ENCODE measurements around the gene GRIFIN. TPM values are rescaled to one million over a fixed set of nuclear protein-coding genes. Genes with fewer than 3 reads are reported as not detected.

The GRIFIN gene
- total RNA-seq, 3 donors from 2014 or later: not detected

- ATAC-seq: peak; percentile 33
These were observed 38.0 kb downstream of the GRIFIN start for GRCh38 chr7:2438186-2438585.

GRCh38 chr7:2437537-2438148, 38.6 kb downstream of the GRIFIN start:
- no peaks in the 10 kb centered on the region for H3K36me3 ChIP-seq (ENCODE audit: low read depth)
- no peak for TF ChIP-seq CTCF (IDR thresholded peaks at IDR 0.05)
- ATAC-seq: peak; percentile 68
- H3K9me3 ChIP-seq: no peaks in the 10 kb centered on the region
- intact Hi-C loops (cut with DNase I, micrococcal nuclease): no loop called here
- H3K4me3 ChIP-seq: no peak overlapping the region
- peak in 1 of 3 donors; percentile 53 for DNase-seq
- peaks cover 8% of the 10 kb centered on the region for H3K4me1 ChIP-seq (ENCODE audit: low read depth)

More at GRCh38 chr7:2438186-2438585, 38.0 kb downstream of the GRIFIN start:
- Histone ChIP-seq H3K4me3 (no peak overlapping the region), H3K36me3 (ENCODE audit: low read depth) (no peaks in the 10 kb centered on the region), H3K4me1 (ENCODE audit: low read depth) (peaks cover 8% of the 10 kb centered on the region), H3K9me3 (no peaks in the 10 kb centered on the region)
- intact Hi-C loops (cut with DNase I, micrococcal nuclease): no loop called here
- DNase-seq: peak in 1 of 3 donors; percentile 27
- no peak for TF ChIP-seq CTCF (IDR thresholded peaks at IDR 0.05)

GRCh38 chr7:2437136-2437535, 39.1 kb downstream of the GRIFIN start:
- Histone ChIP-seq H3K4me1 (ENCODE audit: low read depth) (peaks cover 8% of the 10 kb centered on the region), H3K4me3 (no peak overlapping the region), H3K9me3 (no peaks in the 10 kb centered on the region), H3K36me3 (ENCODE audit: low read depth) (no peaks in the 10 kb centered on the region)
- TF ChIP-seq CTCF (IDR thresholded peaks at IDR 0.05): no peak
- intact Hi-C loops (cut with DNase I, micrococcal nuclease): no loop called here
- DNase-seq: peak in 2 of 3 donors; percentile 18 to 52
- peak; percentile 66 for ATAC-seq

- ATAC-seq: no peak
These were observed 39.7 kb downstream of the GRIFIN start for GRCh38 chr7:2436341-2437104.

GRCh38 chr7:2435146-2435545, 41.1 kb downstream of the GRIFIN start:
- H3K4me1 ChIP-seq (ENCODE audit: low read depth): peaks cover 8% of the 10 kb centered on the region
- no peak for ATAC-seq
- H3K4me3 ChIP-seq: no peak overlapping the region
- no peak for TF ChIP-seq CTCF (IDR thresholded peaks at IDR 0.05)
- intact Hi-C loops (cut with DNase I, micrococcal nuclease): no loop called here
- peaks cover 5% of the 10 kb centered on the region for H3K9me3 ChIP-seq
- no peaks in the 10 kb centered on the region for H3K36me3 ChIP-seq (ENCODE audit: low read depth)
- DNase-seq: no peak

More at GRCh38 chr7:2436341-2437104, 39.7 kb downstream of the GRIFIN start:
- intact Hi-C loops (cut with DNase I, micrococcal nuclease): no loop called here
- Histone ChIP-seq H3K36me3 (ENCODE audit: low read depth) (no peaks in the 10 kb centered on the region), H3K9me3 (no peaks in the 10 kb centered on the region), H3K4me1 (ENCODE audit: low read depth) (peaks cover 8% of the 10 kb centered on the region), H3K4me3 (no peak overlapping the region)
- DNase-seq: no peak
- no peak for TF ChIP-seq CTCF (IDR thresholded peaks at IDR 0.05)

Measured in mucosa of descending colon (tissue), 3 donors.